RWPE2 (cell line): Measurements from ENCODE around the gene CASK.

Source experiments
- ATAC-seq: fragments of 200-7000 bp; cut with Tn5 transposase; 3 replicates; pipeline ENCODE4 v1.9.1; 2021; ENCODE audit warnings: low read depth
- DNase-seq: peaks from one replicate; pipeline ENCODE4 v3.0.0-alpha.2; 2020; ENCODE audit warnings: low spot score
- H3K27ac ChIP-seq: fragments of 450-650 bp; 2 replicates; pipeline ENCODE4 v1.5.1; 2017; ENCODE audit warnings: mild to moderate bottlenecking; ENCODE audit not compliant: poor library complexity, severe bottlenecking
- H3K27me3 ChIP-seq: fragments of 250-450 bp; sonication (Bioruptor Pico); 2 replicates; pipeline ENCODE4 v1.5.1; 2021; ENCODE audit warnings: mild to moderate bottlenecking, moderate library complexity; ENCODE audit not compliant: insufficient read depth, poor library complexity, severe bottlenecking
- H3K36me3 ChIP-seq: fragments of 250-450 bp; sonication (Bioruptor Pico); 2 replicates; pipeline ENCODE4 v1.5.1; 2020; ENCODE audit warnings: low read depth, mild to moderate bottlenecking, moderate library complexity
- H3K4me1 ChIP-seq: fragments of 250-450 bp; sonication (Bioruptor Pico); 2 replicates; pipeline ENCODE4 v1.5.1; 2021; ENCODE audit warnings: mild to moderate bottlenecking, moderate library complexity; ENCODE audit not compliant: insufficient read depth, poor library complexity, severe bottlenecking
- H3K4me3 ChIP-seq: fragments of 250-450 bp; sonication (Bioruptor Pico); 2 replicates; pipeline ENCODE4 v1.5.1; 2021; ENCODE audit warnings: mild to moderate bottlenecking, moderate library complexity; ENCODE audit not compliant: severe bottlenecking
- H3K9me3 ChIP-seq: fragments of 250-450 bp; sonication (Bioruptor Pico); 2 replicates; pipeline ENCODE4 v1.5.1; 2021; ENCODE audit warnings: mild to moderate bottlenecking, moderate library complexity; ENCODE audit not compliant: severe bottlenecking
- TF ChIP-seq, protein P1 (sequence below): fragments of 450-650 bp; IDR thresholded peaks from one replicate; pipeline ENCODE4 v1.5.1; 2017; ENCODE audit warnings: mild to moderate bottlenecking, moderate library complexity; ENCODE audit not compliant: poor library complexity, severe bottlenecking

Gene CASK

DNA sequence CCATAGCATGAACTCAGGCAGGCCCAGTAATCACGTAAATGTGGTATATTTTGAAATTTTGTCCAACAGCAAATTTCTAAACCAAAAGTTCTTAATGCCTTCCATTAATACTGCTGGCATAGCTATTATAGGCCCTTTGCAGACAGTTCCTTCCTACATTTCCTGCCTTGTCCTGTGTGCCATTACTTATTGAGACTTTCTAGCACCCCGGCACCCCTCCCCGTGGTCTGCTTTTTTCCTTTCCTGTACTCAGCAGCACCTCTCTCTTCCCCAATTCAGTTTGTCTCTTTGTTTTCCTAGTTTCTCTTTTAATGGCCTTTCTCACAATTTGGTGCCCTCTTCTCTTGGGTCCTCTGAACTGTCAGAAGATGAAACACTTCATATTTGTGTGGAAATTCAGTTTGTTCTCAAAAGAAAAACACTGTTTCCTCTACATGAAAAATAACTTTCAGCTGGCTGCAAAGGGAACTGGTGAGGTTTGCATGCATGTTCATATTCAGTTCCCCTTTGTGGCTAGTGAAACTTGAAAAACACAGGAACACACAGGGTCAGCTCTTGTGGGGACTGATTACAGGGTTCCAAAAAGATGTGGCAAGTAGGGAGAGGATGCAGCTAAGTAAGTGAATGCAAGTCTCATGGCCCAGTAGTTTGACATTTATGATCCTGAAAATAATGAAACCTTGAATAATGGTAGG is 217.5 kb downstream of the CASK start:
- H3K4me1 ChIP-seq = no peaks in the 10 kb centered on the region
- H3K27me3 ChIP-seq = no peaks in the 10 kb centered on the region
- H3K4me3 ChIP-seq = no peak overlapping the region
- no peaks in the 10 kb centered on the region for H3K9me3 ChIP-seq
- H3K36me3 ChIP-seq = no peaks in the 10 kb centered on the region
- TF ChIP-seq, protein P1, sequence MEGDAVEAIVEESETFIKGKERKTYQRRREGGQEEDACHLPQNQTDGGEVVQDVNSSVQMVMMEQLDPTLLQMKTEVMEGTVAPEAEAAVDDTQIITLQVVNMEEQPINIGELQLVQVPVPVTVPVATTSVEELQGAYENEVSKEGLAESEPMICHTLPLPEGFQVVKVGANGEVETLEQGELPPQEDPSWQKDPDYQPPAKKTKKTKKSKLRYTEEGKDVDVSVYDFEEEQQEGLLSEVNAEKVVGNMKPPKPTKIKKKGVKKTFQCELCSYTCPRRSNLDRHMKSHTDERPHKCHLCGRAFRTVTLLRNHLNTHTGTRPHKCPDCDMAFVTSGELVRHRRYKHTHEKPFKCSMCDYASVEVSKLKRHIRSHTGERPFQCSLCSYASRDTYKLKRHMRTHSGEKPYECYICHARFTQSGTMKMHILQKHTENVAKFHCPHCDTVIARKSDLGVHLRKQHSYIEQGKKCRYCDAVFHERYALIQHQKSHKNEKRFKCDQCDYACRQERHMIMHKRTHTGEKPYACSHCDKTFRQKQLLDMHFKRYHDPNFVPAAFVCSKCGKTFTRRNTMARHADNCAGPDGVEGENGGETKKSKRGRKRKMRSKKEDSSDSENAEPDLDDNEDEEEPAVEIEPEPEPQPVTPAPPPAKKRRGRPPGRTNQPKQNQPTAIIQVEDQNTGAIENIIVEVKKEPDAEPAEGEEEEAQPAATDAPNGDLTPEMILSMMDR = no peak
- ATAC-seq = no peak
- DNase-seq = no peak
- no peak overlapping the region for H3K27ac ChIP-seq

DNA sequence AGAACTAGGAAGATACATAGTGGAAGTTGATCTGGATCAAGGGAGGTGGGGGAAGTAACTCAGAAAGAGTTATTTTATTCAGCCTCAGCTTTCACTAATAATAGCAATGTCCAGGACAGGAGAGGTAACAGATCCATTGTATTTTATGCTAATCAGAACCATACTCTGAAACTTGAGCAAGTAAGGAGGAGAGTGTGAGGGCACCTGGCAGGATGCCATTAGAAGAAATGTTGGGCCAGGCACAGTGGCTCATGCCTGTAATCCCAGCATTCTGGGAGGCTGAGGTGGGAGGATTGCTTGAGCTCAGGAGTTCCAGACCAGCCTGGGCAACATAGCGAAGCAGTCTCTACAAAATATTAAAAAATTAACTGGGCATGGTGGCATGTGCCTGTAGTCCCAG is 218.3 kb downstream of the CASK start:
- no peaks in the 10 kb centered on the region for H3K36me3 ChIP-seq
- H3K27me3 ChIP-seq = no peaks in the 10 kb centered on the region
- ATAC-seq = no peak
- TF ChIP-seq, protein P1 = no peak
- no peak overlapping the region for H3K27ac ChIP-seq
- H3K4me1 ChIP-seq = no peaks in the 10 kb centered on the region
- H3K4me3 ChIP-seq = no peak overlapping the region
- DNase-seq = no peak
- no peaks in the 10 kb centered on the region for H3K9me3 ChIP-seq

DNA sequence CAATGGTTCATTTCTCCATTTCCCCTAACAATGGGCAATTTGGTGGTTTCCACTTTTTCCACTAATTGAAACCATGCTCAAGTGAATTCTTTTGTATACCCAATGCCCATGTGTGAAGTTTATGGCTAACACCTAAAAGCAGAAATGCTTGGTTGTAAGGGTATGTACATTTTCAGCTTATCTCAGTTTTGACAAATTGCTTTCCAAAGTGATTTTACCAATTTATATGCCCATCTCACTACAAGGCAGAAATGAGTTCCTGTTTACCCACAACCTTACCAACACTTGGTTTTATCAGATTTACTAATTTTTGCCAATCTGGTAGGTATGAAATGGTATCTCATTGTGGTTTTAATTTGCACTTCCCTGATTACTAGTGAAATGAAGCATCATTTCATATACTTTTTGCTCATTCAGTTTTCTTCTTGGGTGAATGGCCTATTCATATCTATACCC is 219.8 kb downstream of the CASK start:
- Histone ChIP-seq H3K27me3 (no peaks in the 10 kb centered on the region), H3K27ac (no peak overlapping the region), H3K36me3 (no peaks in the 10 kb centered on the region), H3K9me3 (no peaks in the 10 kb centered on the region), H3K4me3 (no peak overlapping the region), H3K4me1 (no peaks in the 10 kb centered on the region)
- TF ChIP-seq, protein P1 = no peak
- ATAC-seq (no peak), DNase-seq (no peak)

DNA sequence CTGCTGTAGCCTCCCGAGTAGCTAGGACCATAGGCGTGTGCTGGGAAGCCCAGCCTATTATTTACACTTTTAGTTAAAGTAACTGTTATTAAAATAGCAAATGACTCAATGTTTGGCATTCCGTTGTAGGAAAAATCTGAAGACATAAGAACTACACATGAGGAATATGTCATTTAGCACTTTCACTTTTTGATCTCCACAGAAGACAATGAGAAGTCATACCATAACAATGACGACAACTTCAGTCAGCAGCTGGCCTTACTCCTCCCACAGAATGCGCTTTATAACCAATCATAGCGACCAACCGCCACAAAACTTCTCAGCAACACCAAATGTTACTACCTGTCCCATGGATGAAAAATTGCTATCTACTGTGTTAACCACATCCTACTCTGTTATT is 227.9 kb downstream of the CASK start:
- Histone ChIP-seq H3K9me3 (no peaks in the 10 kb centered on the region), H3K27ac (no peak overlapping the region), H3K36me3 (no peaks in the 10 kb centered on the region), H3K4me3 (no peak overlapping the region), H3K4me1 (no peaks in the 10 kb centered on the region), H3K27me3 (no peaks in the 10 kb centered on the region)
- TF ChIP-seq, protein P1 = no peak
- no peak for ATAC-seq
- DNase-seq = no peak

DNA sequence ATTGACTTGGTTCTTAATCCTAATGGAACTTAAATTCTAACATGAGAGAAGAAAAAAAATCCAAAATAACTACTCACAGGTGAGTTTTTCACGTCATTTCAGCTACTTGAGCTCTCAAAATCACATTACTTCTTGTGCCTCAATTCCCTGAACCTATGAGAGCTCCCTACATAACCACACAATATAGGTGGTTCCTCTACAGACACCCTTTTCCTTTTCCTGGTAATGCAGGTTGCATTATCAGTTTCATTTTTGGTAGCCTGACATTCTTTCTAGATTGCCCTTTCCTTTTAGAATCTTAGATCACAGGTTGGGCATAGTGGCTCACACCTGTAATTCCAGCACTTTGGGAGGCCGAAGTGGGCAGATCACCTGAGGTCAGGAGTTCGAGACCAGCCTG is 230.3 kb downstream of the CASK start:
- Histone ChIP-seq H3K27ac (no peak overlapping the region), H3K4me3 (no peak overlapping the region), H3K4me1 (no peaks in the 10 kb centered on the region), H3K27me3 (no peaks in the 10 kb centered on the region), H3K9me3 (no peaks in the 10 kb centered on the region), H3K36me3 (no peaks in the 10 kb centered on the region)
- ATAC-seq = no peak
- no peak for DNase-seq
- TF ChIP-seq, protein P1 = no peak
